ENCODE results near the gene PRKCE. TPM values are rescaled to one million over a fixed set of nuclear protein-coding genes. Genes with fewer than 3 reads are reported as not detected.

PRKCE gene
- total RNA-seq, 2 experiments from 2014 or later, result 17.0 to 42.1 TPM

DNA sequence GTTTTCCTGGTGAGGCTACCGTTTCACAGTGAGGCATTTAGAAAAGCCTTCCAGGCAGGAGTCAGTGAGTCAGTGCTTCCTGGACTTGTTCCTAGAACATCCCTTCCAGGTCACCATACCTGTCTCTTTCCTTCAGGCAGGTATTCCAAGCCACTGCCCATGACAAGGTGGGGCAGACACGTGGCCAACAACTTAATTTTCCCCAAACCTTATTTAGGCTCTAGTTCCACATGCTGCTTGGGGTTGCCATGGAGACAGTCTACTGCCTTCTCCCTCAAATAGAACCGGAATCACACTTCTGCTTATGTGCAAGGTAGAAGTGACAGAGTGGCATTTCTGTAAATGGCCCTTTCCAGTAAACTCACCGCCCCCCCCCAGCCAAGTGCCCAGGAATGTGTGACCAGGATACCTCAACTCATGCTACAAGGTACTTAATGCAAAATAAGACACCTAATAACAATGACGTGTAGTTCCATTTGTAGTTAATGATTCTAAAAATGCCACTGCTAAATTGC, 258.3 kb downstream of the PRKCE start:
- Histone ChIP-seq H3K27ac (ENCODE audit: low read depth, low read length, poor library complexity, severe bottlenecking) (no peak overlapping the region), H3K9me2 (ENCODE audit: insufficient read depth, low read length) (no peaks in the 10 kb centered on the region), H2AFZ (ENCODE audit: low read length) (no peak overlapping the region), H3K4me3 (ENCODE audit: low read depth, low read length, poor library complexity, severe bottlenecking) (no peak overlapping the region), H3K4me2 (ENCODE audit: low read length) (peak overlapping the region; percentile 30), H3K79me2 (ENCODE audit: insufficient read depth, low read depth, low read length) (no peaks in the 10 kb centered on the region), H4K20me1 (ENCODE audit: insufficient read depth, low read length) (no peaks in the 10 kb centered on the region), H3K9me3 (ENCODE audit: low read length) (no peaks in the 10 kb centered on the region), H3K36me3 (ENCODE audit: insufficient read depth, low read length) (no peaks in the 10 kb centered on the region), H3K4me1 (ENCODE audit: insufficient read depth, low read length, poor library complexity, severe bottlenecking) (peaks cover 12% of the 10 kb centered on the region)
- DNase-seq (ENCODE audit: low spot score), result peak; percentile 49
- CTCF ChIA-PET (ENCODE audit: unreplicated experiment), result interaction anchor here (1.2 kb wide), 1 partner anchor 9 kb away, joined by 3 read pairs; no protein-coding TSS in a partner anchor
- no TSS peak for BruUV-seq (replicated peaks)
- POLR2A ChIA-PET, result interaction anchor here (0.6 kb wide), 2 partner anchors 19 to 126 kb away, joined by 3 read pairs; no protein-coding TSS in a partner anchor
- intact Hi-C loops (cut with micrococcal nuclease; ENCODE audit: unreplicated experiment), result no loop called here
- TF ChIP-seq, protein P1, sequence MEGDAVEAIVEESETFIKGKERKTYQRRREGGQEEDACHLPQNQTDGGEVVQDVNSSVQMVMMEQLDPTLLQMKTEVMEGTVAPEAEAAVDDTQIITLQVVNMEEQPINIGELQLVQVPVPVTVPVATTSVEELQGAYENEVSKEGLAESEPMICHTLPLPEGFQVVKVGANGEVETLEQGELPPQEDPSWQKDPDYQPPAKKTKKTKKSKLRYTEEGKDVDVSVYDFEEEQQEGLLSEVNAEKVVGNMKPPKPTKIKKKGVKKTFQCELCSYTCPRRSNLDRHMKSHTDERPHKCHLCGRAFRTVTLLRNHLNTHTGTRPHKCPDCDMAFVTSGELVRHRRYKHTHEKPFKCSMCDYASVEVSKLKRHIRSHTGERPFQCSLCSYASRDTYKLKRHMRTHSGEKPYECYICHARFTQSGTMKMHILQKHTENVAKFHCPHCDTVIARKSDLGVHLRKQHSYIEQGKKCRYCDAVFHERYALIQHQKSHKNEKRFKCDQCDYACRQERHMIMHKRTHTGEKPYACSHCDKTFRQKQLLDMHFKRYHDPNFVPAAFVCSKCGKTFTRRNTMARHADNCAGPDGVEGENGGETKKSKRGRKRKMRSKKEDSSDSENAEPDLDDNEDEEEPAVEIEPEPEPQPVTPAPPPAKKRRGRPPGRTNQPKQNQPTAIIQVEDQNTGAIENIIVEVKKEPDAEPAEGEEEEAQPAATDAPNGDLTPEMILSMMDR (conservative IDR thresholded peaks at IDR 0.05; ENCODE audit: low read length), result no peak
- no peak for TF ChIP-seq EZH2phosphoT487 (IDR thresholded peaks at IDR 0.05; ENCODE audit: borderline replicate concordance, low read depth, low read length)

DNA sequence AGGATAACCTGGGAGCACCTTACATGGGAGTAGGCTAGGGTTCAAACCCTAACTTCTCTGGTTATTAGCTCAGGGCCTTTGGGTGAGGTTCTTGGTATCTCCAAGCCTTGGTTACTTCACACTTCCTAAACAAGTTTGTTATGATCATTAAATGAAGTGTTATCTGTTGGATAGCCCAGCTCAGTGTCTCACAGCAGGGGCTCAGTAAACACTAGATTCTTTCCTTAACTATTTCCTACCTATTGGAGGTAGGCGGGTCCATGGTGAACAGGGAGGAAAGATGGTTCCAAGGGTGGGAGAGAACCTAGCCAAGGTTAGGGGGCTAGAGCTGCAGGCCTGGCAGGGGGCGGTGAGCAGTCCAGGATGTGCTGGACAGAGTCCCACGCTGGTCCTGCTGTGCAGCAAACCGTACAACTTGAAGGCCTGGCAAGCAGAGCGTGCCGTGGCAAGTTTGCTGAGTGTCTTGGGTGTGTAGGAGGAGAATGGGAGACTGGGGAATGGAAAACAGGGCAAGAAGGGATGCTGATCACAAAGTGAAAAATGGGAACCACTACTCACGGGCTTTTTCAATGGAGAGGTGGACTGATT, 259.1 kb downstream of the PRKCE start:
- H2AFZ ChIP-seq (ENCODE audit: low read length), result no peak overlapping the region
- H3K36me3 ChIP-seq (ENCODE audit: insufficient read depth, low read length), result no peaks in the 10 kb centered on the region
- no peaks in the 10 kb centered on the region for H4K20me1 ChIP-seq (ENCODE audit: insufficient read depth, low read length)
- H3K79me2 ChIP-seq (ENCODE audit: insufficient read depth, low read depth, low read length), result no peaks in the 10 kb centered on the region
- H3K9me2 ChIP-seq (ENCODE audit: insufficient read depth, low read length), result no peaks in the 10 kb centered on the region
- H3K4me3 ChIP-seq (ENCODE audit: low read depth, low read length, poor library complexity, severe bottlenecking), result no peak overlapping the region
- DNase-seq (ENCODE audit: low spot score), result no peak
- intact Hi-C loops (cut with micrococcal nuclease; ENCODE audit: unreplicated experiment), result no loop called here
- no peaks in the 10 kb centered on the region for H3K9me3 ChIP-seq (ENCODE audit: low read length)
- ChIA-PET CTCF (ENCODE audit: unreplicated experiment) (no interaction called here), POLR2A (interaction anchor here (0.6 kb wide), 1 partner anchor 20 kb away, joined by 3 read pairs; no protein-coding TSS in a partner anchor)
- TF ChIP-seq EZH2phosphoT487 (IDR thresholded peaks at IDR 0.05; ENCODE audit: borderline replicate concordance, low read depth, low read length), result no peak
- TF ChIP-seq, protein P1 (conservative IDR thresholded peaks at IDR 0.05; ENCODE audit: low read length), result no peak
- no TSS peak for BruUV-seq (replicated peaks)
- no peak overlapping the region for H3K4me2 ChIP-seq (ENCODE audit: low read length)
- H3K4me1 ChIP-seq (ENCODE audit: insufficient read depth, low read length, poor library complexity, severe bottlenecking), result peaks cover 12% of the 10 kb centered on the region
- H3K27ac ChIP-seq (ENCODE audit: low read depth, low read length, poor library complexity, severe bottlenecking), result no peak overlapping the region

DNA sequence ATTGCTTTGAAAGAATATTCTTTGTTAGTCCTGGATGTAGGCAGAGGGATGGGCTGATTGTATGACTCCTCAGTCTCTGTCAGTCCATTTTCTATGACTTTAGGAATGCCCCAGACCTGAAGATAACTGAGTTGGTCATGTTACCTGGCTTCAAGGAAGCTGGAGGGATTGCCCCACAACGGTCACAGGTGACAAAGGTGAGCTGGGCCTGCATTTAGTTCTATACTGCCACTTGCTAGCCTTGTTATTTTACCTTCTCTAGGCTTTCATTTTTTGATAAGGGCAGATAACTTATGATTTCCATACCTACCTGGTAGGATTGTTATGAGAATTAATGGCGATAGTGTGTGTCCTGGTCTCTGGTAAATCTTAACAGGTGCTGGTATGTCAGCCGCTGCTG, 260.1 kb downstream of the PRKCE start:
- no peak overlapping the region for H3K27ac ChIP-seq (ENCODE audit: low read depth, low read length, poor library complexity, severe bottlenecking)
- intact Hi-C loops (cut with micrococcal nuclease; ENCODE audit: unreplicated experiment), result no loop called here
- POLR2A ChIA-PET, result no interaction called here

More for the DNA sequence above, 260.1 kb downstream of the PRKCE start:
- no TSS peak for BruUV-seq (replicated peaks)
- Histone ChIP-seq H3K36me3 (ENCODE audit: insufficient read depth, low read length) (no peaks in the 10 kb centered on the region), H3K9me3 (ENCODE audit: low read length) (no peaks in the 10 kb centered on the region), H2AFZ (ENCODE audit: low read length) (no peak overlapping the region), H3K79me2 (ENCODE audit: insufficient read depth, low read depth, low read length) (no peaks in the 10 kb centered on the region), H4K20me1 (ENCODE audit: insufficient read depth, low read length) (no peaks in the 10 kb centered on the region), H3K4me3 (ENCODE audit: low read depth, low read length, poor library complexity, severe bottlenecking) (no peak overlapping the region), H3K4me2 (ENCODE audit: low read length) (no peak overlapping the region), H3K4me1 (ENCODE audit: insufficient read depth, low read length, poor library complexity, severe bottlenecking) (peaks cover 12% of the 10 kb centered on the region), H3K9me2 (ENCODE audit: insufficient read depth, low read length) (no peaks in the 10 kb centered on the region)
- CTCF ChIA-PET (ENCODE audit: unreplicated experiment), result no interaction called here
- DNase-seq (ENCODE audit: low spot score), result no peak
- TF ChIP-seq, protein P1 (conservative IDR thresholded peaks at IDR 0.05; ENCODE audit: low read length), result no peak
- no peak for TF ChIP-seq EZH2phosphoT487 (IDR thresholded peaks at IDR 0.05; ENCODE audit: borderline replicate concordance, low read depth, low read length)

All from OCI-LY7 (cell line).